ENCODE data around the gene SSNA1.

SSNA1 gene

GRCh38 chr9:137188490-137189296, at the start of gene SSNA1, which contains the start of gene ANAPC2:
SSNA1 (plus strand) TSS chr9:137188676; CDS start chr9:137188727, 51 bp downstream.
ANAPC2 (minus strand) TSS chr9:137188560; CDS start chr9:137188532, 28 bp downstream.
- no peak for FAIRE-seq

- FAIRE-seq = no peak
These were observed 49.6 kb upstream of the SSNA1 start, which contains the start of gene GRIN1 for GRCh38 chr9:137138722-137139467. GRIN1 (plus strand) TSS chr9:137139154; CDS start chr9:137139487, 333 bp downstream.

DNA sequence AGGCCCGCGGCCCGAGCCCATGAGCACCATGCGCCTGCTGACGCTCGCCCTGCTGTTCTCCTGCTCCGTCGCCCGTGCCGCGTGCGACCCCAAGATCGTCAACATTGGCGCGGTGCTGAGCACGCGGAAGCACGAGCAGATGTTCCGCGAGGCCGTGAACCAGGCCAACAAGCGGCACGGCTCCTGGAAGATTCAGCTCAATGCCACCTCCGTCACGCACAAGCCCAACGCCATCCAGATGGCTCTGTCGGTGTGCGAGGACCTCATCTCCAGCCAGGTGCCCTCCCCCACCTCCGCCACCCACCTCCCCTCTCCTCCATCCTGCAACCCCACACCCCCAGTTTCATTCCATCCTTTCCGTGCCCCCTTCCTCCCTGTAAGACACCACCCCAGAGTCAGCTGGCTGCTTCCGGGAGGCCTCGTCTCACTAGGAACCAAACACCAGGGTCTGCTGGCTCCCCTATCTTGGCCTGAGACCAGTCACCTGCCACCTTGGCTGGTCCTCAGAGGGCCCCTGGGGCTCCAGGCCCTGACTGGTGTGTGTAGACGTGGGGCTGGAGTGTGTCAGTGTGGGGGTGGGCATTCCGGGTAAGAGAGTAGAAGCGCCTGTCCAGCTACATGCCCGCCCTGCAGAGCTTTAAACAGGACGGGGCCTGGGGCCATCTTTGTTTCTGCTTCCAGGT, 48.9 kb upstream of the SSNA1 start:
- FAIRE-seq = no peak

GRCh38 chr9:137140151-137141012, 48.1 kb upstream of the SSNA1 start:
- no peak for FAIRE-seq

GRCh38 chr9:137141050-137141810, 47.2 kb upstream of the SSNA1 start:
- FAIRE-seq = no peak

DNA sequence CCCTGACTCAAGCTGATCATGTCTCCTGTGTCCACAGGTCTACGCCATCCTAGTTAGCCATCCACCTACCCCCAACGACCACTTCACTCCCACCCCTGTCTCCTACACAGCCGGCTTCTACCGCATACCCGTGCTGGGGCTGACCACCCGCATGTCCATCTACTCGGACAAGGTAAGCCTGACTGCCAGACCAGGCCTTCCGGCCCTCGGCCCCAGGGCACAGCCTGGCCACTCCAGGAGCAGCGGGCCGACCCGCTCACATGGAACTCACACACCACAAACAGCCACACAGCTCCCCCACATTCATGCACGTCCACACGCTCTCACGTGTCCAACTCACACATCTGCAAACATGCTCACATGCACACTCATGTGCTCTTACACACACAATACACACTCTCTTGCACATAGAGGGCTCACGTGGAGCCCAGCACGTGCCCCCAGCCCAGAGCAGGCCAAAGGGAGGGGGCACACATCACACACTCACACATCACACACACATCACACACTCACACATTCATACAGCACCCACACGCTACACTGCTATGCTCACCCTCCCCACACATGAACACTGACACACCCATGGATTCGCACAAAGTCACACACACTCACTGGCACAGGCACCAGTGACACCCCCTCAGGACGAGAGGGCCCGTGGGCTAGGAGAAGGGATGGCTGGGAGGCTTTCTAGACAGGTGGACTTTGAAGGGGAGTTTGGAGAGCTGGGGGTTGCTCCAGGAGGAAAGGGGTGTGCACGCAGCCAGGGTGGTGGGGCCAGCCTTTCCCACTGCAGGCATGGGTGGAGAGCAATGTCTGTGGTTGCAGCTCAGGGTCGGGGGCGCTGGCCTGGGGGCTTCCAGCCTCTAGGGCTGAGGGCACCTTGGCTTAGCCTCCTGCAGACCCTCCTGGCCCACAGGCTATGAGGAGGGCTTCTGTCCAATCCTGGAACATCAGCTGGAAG, 46.2 kb upstream of the SSNA1 start:
- no peak for FAIRE-seq

GRCh38 chr9:137143459-137143858, 45.0 kb upstream of the SSNA1 start:
- no peak for FAIRE-seq

GRCh38 chr9:137145731-137146526, 42.5 kb upstream of the SSNA1 start:
- no peak for FAIRE-seq

- FAIRE-seq = no peak
These were observed 42.0 kb upstream of the SSNA1 start for GRCh38 chr9:137146527-137146918.

DNA sequence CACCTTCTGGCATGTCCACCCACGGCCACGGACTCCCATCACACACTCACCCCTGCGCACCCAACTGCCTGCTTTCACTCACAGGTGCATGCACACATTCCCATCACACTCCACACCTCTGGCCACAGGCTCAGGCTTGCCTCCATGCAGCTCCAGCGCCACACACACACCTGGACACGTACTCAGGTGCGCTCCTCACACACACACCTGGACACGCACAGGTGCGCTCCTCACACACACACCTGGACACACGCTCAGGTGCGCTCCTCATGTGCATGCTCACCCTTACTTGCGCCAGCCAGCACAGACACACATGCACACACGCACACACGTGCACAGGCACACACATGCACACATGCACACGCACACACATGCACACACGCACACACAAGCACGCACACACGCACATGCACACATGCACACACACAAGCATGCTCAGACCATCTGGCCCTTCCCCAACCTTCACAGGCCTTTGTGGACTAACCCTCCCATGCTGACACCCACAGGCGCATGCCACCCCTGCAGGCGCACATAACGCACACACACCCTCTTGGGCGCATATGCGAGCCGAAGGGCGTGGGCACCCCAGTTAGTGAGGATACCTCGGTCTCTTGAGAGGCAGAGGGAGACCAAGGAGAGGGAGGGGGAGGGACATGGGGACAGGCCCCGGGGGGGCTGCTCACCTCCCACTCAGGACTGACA, 41.2 kb upstream of the SSNA1 start:
- no peak for FAIRE-seq

DNA sequence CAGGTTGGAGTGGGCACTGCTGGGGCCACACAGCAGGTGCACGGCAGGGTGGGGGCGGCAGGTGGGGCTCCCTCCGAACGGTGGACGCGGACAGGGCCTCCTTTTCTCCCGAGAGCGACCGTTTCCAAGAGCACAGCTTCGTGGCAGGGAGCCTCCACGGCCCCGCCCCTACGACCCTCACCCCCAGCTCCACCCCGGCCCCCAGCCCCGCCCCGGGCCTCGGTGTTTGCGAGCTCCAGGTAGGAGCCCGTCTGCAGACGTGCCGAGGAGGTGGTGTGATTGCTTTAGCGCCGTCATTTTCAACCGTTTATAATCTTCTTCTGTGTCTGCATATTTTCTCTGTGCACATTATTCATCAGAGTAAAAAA, 40.7 kb upstream of the SSNA1 start:
- no peak for FAIRE-seq

- FAIRE-seq = no peak
These were observed 40.2 kb upstream of the SSNA1 start for GRCh38 chr9:137148242-137148641.

DNA sequence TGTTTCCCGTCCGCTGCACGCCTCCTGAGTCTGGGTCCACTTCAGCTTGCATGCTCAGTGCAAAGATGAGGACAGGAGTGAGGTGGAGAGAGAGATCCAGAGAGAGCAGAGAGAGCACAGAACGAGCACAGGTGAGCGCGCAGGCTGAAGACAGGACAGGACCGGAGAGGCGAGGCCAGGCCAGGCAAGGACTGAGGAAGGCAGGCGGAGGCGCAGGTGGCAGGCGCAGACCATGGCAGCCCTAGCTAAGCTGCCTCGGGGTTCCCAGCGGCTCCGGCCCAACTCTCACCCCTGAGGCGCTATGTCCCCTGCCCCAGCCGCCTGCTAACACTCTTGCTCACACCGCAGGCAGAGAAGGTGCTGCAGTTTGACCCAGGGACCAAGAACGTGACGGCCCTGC, 39.8 kb upstream of the SSNA1 start:
- no peak for FAIRE-seq

DNA sequence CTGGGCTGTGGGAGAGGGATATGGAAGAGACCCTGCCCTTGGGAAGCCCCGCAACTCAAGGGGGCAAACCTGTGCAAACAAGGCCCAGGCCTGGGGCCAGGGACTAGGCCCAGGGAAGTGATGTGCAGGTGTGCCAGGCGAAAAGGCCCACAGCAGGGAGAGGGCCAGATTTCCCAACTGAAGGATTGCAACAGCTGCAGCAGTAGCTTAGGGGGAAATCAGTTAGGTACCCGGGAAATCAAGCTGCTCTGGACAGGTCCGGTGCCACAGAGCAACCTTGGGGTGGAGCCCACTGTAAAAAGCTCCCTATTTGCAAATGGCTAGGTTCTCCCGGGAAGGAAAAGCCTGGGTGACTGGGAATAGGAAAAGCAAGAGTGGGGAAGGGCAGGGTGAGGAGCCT, 39.1 kb upstream of the SSNA1 start:
- FAIRE-seq = no peak

- FAIRE-seq = no peak
These were observed 38.4 kb upstream of the SSNA1 start for GRCh38 chr9:137149942-137150616.

DNA sequence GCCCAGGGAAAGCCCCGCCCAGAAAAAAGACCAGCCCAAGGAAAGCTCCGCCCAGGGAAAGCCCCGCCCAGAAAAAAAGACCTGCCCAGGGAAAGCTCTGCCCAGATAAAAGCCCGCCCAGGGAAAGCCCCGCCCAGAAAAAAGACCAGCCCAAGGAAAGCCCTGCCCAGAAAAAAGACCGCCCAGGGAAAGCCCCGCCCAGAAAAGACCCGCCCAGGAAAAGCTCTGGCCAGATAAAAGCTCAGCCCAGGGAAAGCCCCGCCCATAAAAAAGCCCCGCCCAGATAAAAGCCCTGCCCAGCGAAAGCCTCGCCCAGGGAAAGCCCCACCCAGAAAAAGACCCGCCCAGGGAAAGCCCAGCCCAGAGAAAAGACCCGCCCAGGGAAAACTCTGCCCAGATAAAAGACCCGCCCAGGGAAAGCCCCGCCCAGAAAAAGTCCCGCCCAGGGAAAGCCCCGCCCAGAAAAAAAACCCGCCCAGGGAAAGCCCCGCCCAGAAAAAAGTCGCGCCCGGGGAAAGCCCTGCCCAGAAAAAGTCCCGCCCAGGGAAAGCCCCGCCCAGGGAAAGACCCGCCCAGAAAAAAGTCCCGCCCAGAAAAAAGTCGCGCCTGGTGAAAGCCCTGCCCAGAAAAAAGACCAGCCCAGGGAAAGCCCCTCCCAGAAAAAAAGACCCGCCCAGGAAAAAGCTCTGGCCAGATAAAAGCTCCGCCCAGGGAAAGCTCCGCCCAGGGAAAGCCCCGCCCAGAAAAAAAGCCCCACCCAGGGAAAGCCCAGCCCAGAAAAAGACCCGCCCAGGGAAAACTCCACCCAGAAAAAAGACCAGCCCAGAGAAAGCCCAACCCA, 37.6 kb upstream of the SSNA1 start:
- no peak for FAIRE-seq

- FAIRE-seq = no peak
These were observed 35.6 kb upstream of the SSNA1 start for GRCh38 chr9:137152844-137153405.
